ENCODE results near the gene BCDIN3D.

DNA sequence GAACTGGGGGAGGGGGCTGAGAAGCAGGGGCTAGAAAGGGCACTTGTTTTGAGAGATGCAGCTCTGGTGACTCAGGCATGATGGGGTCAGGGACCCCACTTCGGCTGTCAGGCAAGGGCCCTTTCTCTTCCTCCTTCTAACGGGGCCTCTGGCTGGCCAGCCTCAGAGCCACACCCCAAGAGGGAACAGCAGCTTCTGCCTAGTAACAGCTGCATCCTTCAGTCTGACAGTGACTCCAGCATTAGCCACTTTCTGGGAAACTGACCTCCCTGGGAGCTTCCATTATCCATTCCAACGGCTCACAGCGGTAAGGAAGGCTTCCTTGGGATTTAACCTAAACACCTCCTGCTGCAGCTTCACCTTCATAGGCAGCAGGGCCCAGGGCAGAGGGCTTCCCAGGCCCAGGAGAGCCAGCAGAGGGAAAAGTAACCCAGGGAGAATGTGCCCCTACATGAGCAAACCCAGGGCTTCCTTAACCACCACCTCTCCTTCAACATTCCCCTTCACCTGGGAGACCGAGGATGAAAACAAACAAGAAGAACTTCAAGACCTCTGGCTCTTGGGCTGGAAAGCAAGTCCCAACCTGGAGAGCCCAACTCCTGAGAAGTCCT, 17.4 kb downstream of the BCDIN3D start:
- TF ChIP-seq ERF (CRISPR knock-in tag; IDR thresholded peaks at IDR 0.05) (no peak), KLF16 (IDR thresholded peaks at IDR 0.05) (no peak), ZNF644 (tag; IDR thresholded peaks at IDR 0.05; ENCODE audit: low read depth) (no peak), CBX8 (IDR thresholded peaks at IDR 0.05; ENCODE audit: borderline replicate concordance, extremely low read depth, low read depth, low read length, poor library complexity, severe bottlenecking) (no peak), ELF1 (tag; IDR thresholded peaks at IDR 0.05) (no peak)
